ENCODE results near the gene MYO9B. TPM values are rescaled to one million over a fixed set of nuclear protein-coding genes. Genes with fewer than 3 reads are reported as not detected.
A peak's percentile ranks its signal among the peaks of the same experiment; 100 is the strongest.

MYO9B gene
- total RNA-seq (18.0 TPM), polyA plus RNA-seq (ENCODE audit: insufficient read depth in 1 of 8, insufficient read length in 8 of 8, low replicate concordance in 1 of 8) (10 to 100 TPM; 30.1 to 55.5 (median 40.5) TPM)
- long read RNA-seq, donor 1 = 0 reads
- long read RNA-seq, donor 2 = 0 reads
- long read RNA-seq, donor 3 = 0 reads
- long read RNA-seq, donor 4 = 0 reads
- long read RNA-seq, donor 5, partial matches to known transcripts = 6 of 7 reads
- long read RNA-seq, donor 5, other reads (novel, unspliced or antisense) = 0 of 7 reads
- long read RNA-seq, donor 6 = 0 reads
- long read RNA-seq, donor 7 = 0 reads
- long read RNA-seq, donor 8, partial matches to known transcripts = 0 of 1 reads
- long read RNA-seq, donor 8, other reads (novel, unspliced or antisense) = 0 of 1 reads
- long read RNA-seq, donor 9 = 0 reads
- long read RNA-seq, donor 10 = 0 reads
- long read RNA-seq, donor 11 = 0 reads

- Histone ChIP-seq H3K9me3 (replicated peaks; ENCODE audit: control insufficient read depth, low read depth, low read length) (no peaks in the 10 kb centered on the region), H3K27me3 (ENCODE audit: control insufficient read depth, insufficient read depth, low read length) (no peaks in the 10 kb centered on the region), H3K4me1 (ENCODE audit: control insufficient read depth, insufficient read depth, low read length) (peaks cover 31% of the 10 kb centered on the region), H3K4me3 (ENCODE audit: low read length) (peak within 1 kb of the TSS; percentile 87), H3K36me3 (ENCODE audit: control insufficient read depth, insufficient read depth, low read length) (peaks cover 20% of the 10 kb centered on the region), H3K27ac (ENCODE audit: low read length) (peak within 1 kb of the TSS; percentile 92)
- peak; percentile 100 for DNase-seq
- under 1% methylated on average over 97 of the region's 103 CpGs for WGBS (ENCODE audit: insufficient coverage)
These were observed at the start of gene MYO9B, which contains the start of gene HAUS8 for GRCh38 chr19:17075035-17075863. Gene MYO9B, plus strand, starts transcription at chr19:17075777. Its CDS starts 25,941 bp downstream, at chr19:17101718. Gene HAUS8, minus strand, starts transcription at chr19:17075452. Its CDS starts 30 bp downstream, at chr19:17075422.

GRCh38 chr19:17025991-17026658, 49.5 kb upstream of the MYO9B start:
- peaks cover 33% of the 10 kb centered on the region for H3K27me3 ChIP-seq (ENCODE audit: control insufficient read depth, insufficient read depth, low read length)
- H3K9me3 ChIP-seq (replicated peaks; ENCODE audit: control insufficient read depth, low read depth, low read length) = peaks cover 19% of the 10 kb centered on the region
- no peak for DNase-seq
- under 1% methylated on average over 21 of the region's 40 CpGs for WGBS (ENCODE audit: insufficient coverage)
- no peak overlapping the region for H3K27ac ChIP-seq (ENCODE audit: low read length)
- peak overlapping the region; percentile 37 for H3K4me3 ChIP-seq (ENCODE audit: low read length)
- peaks cover 10% of the 10 kb centered on the region for H3K4me1 ChIP-seq (ENCODE audit: control insufficient read depth, insufficient read depth, low read length)
- no peaks in the 10 kb centered on the region for H3K36me3 ChIP-seq (ENCODE audit: control insufficient read depth, insufficient read depth, low read length)

- Histone ChIP-seq H3K27me3 (ENCODE audit: control insufficient read depth, insufficient read depth, low read length) (peaks cover 33% of the 10 kb centered on the region), H3K4me1 (ENCODE audit: control insufficient read depth, insufficient read depth, low read length) (peaks cover 10% of the 10 kb centered on the region), H3K9me3 (replicated peaks; ENCODE audit: control insufficient read depth, low read depth, low read length) (peaks cover 19% of the 10 kb centered on the region), H3K4me3 (ENCODE audit: low read length) (peak within 1 kb of the TSS; percentile 37), H3K27ac (ENCODE audit: low read length) (no peak within 1 kb of the TSS), H3K36me3 (ENCODE audit: control insufficient read depth, insufficient read depth, low read length) (no peaks in the 10 kb centered on the region)
- under 1% methylated on average over 51 of the region's 67 CpGs for WGBS (ENCODE audit: insufficient coverage)
- DNase-seq = no peak
These were observed 48.7 kb upstream of the MYO9B start, which contains the start of gene CPAMD8 for GRCh38 chr19:17026706-17027534. Gene CPAMD8, minus strand, starts transcription at chr19:17026810. Its CDS starts 168 bp downstream, at chr19:17026642.

GRCh38 chr19:17027535-17027975, 48.0 kb upstream of the MYO9B start:
- no peak for DNase-seq
- no peak overlapping the region for H3K4me3 ChIP-seq (ENCODE audit: low read length)
- H3K27ac ChIP-seq (ENCODE audit: low read length) = no peak overlapping the region
- peaks cover 16% of the 10 kb centered on the region for H3K9me3 ChIP-seq (replicated peaks; ENCODE audit: control insufficient read depth, low read depth, low read length)
- peaks cover 10% of the 10 kb centered on the region for H3K4me1 ChIP-seq (ENCODE audit: control insufficient read depth, insufficient read depth, low read length)
- no peaks in the 10 kb centered on the region for H3K36me3 ChIP-seq (ENCODE audit: control insufficient read depth, insufficient read depth, low read length)
- peaks cover 34% of the 10 kb centered on the region for H3K27me3 ChIP-seq (ENCODE audit: control insufficient read depth, insufficient read depth, low read length)
- WGBS (ENCODE audit: insufficient coverage) = 60% methylated on average over 4 of the region's 7 CpGs

- 79% methylated on average over 4 of the region's 6 CpGs for WGBS (ENCODE audit: insufficient coverage)
- no peak overlapping the region for H3K4me3 ChIP-seq (ENCODE audit: low read length)
- DNase-seq = no peak
- no peaks in the 10 kb centered on the region for H3K9me3 ChIP-seq (replicated peaks; ENCODE audit: control insufficient read depth, low read depth, low read length)
- no peak overlapping the region for H3K27ac ChIP-seq (ENCODE audit: low read length)
- no peaks in the 10 kb centered on the region for H3K36me3 ChIP-seq (ENCODE audit: control insufficient read depth, insufficient read depth, low read length)
- peaks cover 15% of the 10 kb centered on the region for H3K27me3 ChIP-seq (ENCODE audit: control insufficient read depth, insufficient read depth, low read length)
- no peaks in the 10 kb centered on the region for H3K4me1 ChIP-seq (ENCODE audit: control insufficient read depth, insufficient read depth, low read length)
These were observed 43.8 kb upstream of the MYO9B start for GRCh38 chr19:17031741-17032140.

- no peaks in the 10 kb centered on the region for H3K36me3 ChIP-seq (ENCODE audit: control insufficient read depth, insufficient read depth, low read length)
- peak; percentile 70 for DNase-seq
- 80% methylated on average over 12 of the region's 15 CpGs for WGBS (ENCODE audit: insufficient coverage)
These were observed 39.6 kb upstream of the MYO9B start for GRCh38 chr19:17035842-17036424.

GRCh38 chr19:17036640-17037039, 38.9 kb upstream of the MYO9B start:
- Histone ChIP-seq H3K9me3 (replicated peaks; ENCODE audit: control insufficient read depth, low read depth, low read length) (no peaks in the 10 kb centered on the region), H3K4me3 (ENCODE audit: low read length) (no peak overlapping the region), H3K4me1 (ENCODE audit: control insufficient read depth, insufficient read depth, low read length) (peaks cover 2% of the 10 kb centered on the region), H3K36me3 (ENCODE audit: control insufficient read depth, insufficient read depth, low read length) (no peaks in the 10 kb centered on the region), H3K27ac (ENCODE audit: low read length) (no peak overlapping the region), H3K27me3 (ENCODE audit: control insufficient read depth, insufficient read depth, low read length) (peaks cover 2% of the 10 kb centered on the region)
- 80% methylated on average over 4 of the region's 4 CpGs for WGBS (ENCODE audit: insufficient coverage)
- no peak for DNase-seq

More at GRCh38 chr19:17035842-17036424, 39.6 kb upstream of the MYO9B start:
- Histone ChIP-seq H3K9me3 (replicated peaks; ENCODE audit: control insufficient read depth, low read depth, low read length) (no peaks in the 10 kb centered on the region), H3K4me1 (ENCODE audit: control insufficient read depth, insufficient read depth, low read length) (no peaks in the 10 kb centered on the region), H3K27ac (ENCODE audit: low read length) (no peak overlapping the region), H3K27me3 (ENCODE audit: control insufficient read depth, insufficient read depth, low read length) (peaks cover 2% of the 10 kb centered on the region), H3K4me3 (ENCODE audit: low read length) (no peak overlapping the region)

- Histone ChIP-seq H3K36me3 (ENCODE audit: control insufficient read depth, insufficient read depth, low read length) (no peaks in the 10 kb centered on the region), H3K4me3 (ENCODE audit: low read length) (no peak overlapping the region), H3K4me1 (ENCODE audit: control insufficient read depth, insufficient read depth, low read length) (peaks cover 7% of the 10 kb centered on the region), H3K9me3 (replicated peaks; ENCODE audit: control insufficient read depth, low read depth, low read length) (no peaks in the 10 kb centered on the region), H3K27me3 (ENCODE audit: control insufficient read depth, insufficient read depth, low read length) (peaks cover 2% of the 10 kb centered on the region), H3K27ac (ENCODE audit: low read length) (no peak overlapping the region)
- 76% methylated on average over 2 of the region's 6 CpGs for WGBS (ENCODE audit: insufficient coverage)
- DNase-seq = no peak
These were observed 38.4 kb upstream of the MYO9B start for GRCh38 chr19:17037184-17037583.

- no peaks in the 10 kb centered on the region for H3K9me3 ChIP-seq (replicated peaks; ENCODE audit: control insufficient read depth, low read depth, low read length)
- no peaks in the 10 kb centered on the region for H3K36me3 ChIP-seq (ENCODE audit: control insufficient read depth, insufficient read depth, low read length)
- no peak overlapping the region for H3K27ac ChIP-seq (ENCODE audit: low read length)
- H3K27me3 ChIP-seq (ENCODE audit: control insufficient read depth, insufficient read depth, low read length) = no peaks in the 10 kb centered on the region
- H3K4me3 ChIP-seq (ENCODE audit: low read length) = no peak overlapping the region
- peaks cover 9% of the 10 kb centered on the region for H3K4me1 ChIP-seq (ENCODE audit: control insufficient read depth, insufficient read depth, low read length)
- no peak for DNase-seq
- WGBS (ENCODE audit: insufficient coverage) = 67% methylated on average over 15 of the region's 15 CpGs
These were observed 37.5 kb upstream of the MYO9B start for GRCh38 chr19:17037966-17038500.

Data from muscle of leg (tissue), 16 donors.